Testis (tissue), 2 donors: Measurements from ENCODE around the gene ANTXR2.

Experiments
- POLR2A ChIP-seq: fragments of 450-650 bp; IDR thresholded peaks from one replicate; pipeline ENCODE4 v1.6.1; 2017; ENCODE audit warnings: antibody characterized with exemption, mild to moderate bottlenecking, moderate library complexity
- TF ChIP-seq, protein P1 (sequence below), 3 experiments: fragments of 450-650 bp in 2 of 3; fragments of 200-600 bp in 1 of 3; sonication (generic) in 1 of 3; IDR thresholded peaks; one replicate each; pipeline ENCODE4 v1.5.1; 2016 to 2019; ENCODE audit warnings: antibody characterized with exemption in 3 of 3, mild to moderate bottlenecking in 2 of 3, moderate library complexity in 1 of 3

DNA sequence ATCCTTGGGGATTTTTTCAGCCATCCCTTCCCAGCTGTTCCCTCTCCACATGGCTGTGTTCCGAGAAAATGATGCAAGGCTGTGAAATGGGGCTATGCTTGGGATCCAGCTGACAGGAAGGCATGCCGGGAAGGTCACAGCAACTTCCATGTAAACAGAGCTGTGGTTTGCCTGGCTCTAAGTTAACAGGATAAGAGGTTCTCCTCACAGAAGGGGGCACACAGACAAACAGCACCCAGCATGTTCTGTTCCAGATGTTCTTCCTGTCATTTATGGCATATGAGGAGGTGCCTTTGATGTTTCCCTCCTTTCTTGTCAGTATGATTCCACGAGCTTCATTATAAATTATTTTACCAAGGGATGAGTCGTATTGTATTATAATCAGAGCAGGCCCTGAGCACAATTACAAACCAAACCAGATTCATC is 220.7 kb downstream of the ANTXR2 start:
- TF ChIP-seq, protein P1, sequence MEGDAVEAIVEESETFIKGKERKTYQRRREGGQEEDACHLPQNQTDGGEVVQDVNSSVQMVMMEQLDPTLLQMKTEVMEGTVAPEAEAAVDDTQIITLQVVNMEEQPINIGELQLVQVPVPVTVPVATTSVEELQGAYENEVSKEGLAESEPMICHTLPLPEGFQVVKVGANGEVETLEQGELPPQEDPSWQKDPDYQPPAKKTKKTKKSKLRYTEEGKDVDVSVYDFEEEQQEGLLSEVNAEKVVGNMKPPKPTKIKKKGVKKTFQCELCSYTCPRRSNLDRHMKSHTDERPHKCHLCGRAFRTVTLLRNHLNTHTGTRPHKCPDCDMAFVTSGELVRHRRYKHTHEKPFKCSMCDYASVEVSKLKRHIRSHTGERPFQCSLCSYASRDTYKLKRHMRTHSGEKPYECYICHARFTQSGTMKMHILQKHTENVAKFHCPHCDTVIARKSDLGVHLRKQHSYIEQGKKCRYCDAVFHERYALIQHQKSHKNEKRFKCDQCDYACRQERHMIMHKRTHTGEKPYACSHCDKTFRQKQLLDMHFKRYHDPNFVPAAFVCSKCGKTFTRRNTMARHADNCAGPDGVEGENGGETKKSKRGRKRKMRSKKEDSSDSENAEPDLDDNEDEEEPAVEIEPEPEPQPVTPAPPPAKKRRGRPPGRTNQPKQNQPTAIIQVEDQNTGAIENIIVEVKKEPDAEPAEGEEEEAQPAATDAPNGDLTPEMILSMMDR (IDR thresholded peaks at IDR 0.05) = no peak
- TF ChIP-seq POLR2A = no peak
